Vagina (tissue), 2 donors: Measurements from ENCODE around the gene ACR.
"Not testable (repeated sequence)": the region's sequence is repeated elsewhere in the genome, so short reads cannot be mapped to it uniquely, and the experiment has no call there.

Experiments
- CTCF ChIP-seq, 3 experiments: fragments of 450-650 bp in 2 of 3; fragments of 200-600 bp in 1 of 3; sonication (generic) in 1 of 3; IDR thresholded peaks; one replicate each; pipeline ENCODE4 v1.5.1; 2017 to 2019; ENCODE audit warnings: antibody characterized with exemption in 3 of 3, mild to moderate bottlenecking in 2 of 3, moderate library complexity in 2 of 3
- POLR2A ChIP-seq, 2 donors: fragments of 450-650 bp; IDR thresholded peaks; one replicate each; pipeline ENCODE4 v1.6.1; 2017; ENCODE audit warnings: antibody characterized with exemption in 2 of 2, mild to moderate bottlenecking in 2 of 2, moderate library complexity in 2 of 2

- TF ChIP-seq CTCF, POLR2A (IDR thresholded peaks at IDR 0.05): not testable (repeated sequence)
These were observed 9.5 kb downstream of the ACR start for GRCh38 chr22:50747521-50747920.
